ENCODE data around the gene TNFAIP8L1. TPM values are rescaled to one million over a fixed set of nuclear protein-coding genes. Genes with fewer than 3 reads are reported as not detected.

The TNFAIP8L1 gene
- total and polyA plus RNA-seq, 2 of the 8 experiments (the other 6 are each of a cell fraction or from before 2014, with no cell fraction given) = 3.2 to 6.1 TPM

DNA sequence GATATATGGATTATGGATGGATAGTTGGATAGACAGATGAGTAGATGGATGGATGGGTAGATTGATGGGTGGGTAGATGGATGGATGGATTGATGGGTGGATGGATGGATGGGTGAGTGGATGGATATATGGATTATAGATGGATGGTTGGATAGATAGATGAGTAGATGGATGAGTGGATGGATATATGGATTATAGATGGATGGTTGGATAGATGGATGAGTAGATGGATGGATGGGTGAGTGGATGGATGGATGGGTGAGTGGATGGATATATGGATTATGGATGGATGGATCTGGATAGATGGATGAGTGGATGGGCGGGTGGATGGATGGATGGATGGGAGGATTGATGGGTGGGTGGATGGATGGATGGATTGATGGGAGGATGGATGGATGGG lies 36.4 kb upstream of the TNFAIP8L1 start (continued):
- TF ChIP-seq CHD7 (IDR thresholded peaks at IDR 0.05; ENCODE audit: insufficient replicate concordance, low read length) = no peak
